ENCODE data around the gene OR5AS1. TPM values are rescaled to one million over a fixed set of nuclear protein-coding genes. Genes with fewer than 3 reads are reported as not detected.

Gene OR5AS1
- total RNA-seq, 2 experiments from 2014 or later = not detected

Other genes with a start within 250 kb of the OR5AS1 start
- gene OR5D14, start 232.1 kb upstream of the OR5AS1 start, total RNA-seq = not detected
- gene OR5L1, start 216.3 kb upstream of the OR5AS1 start, total RNA-seq = not detected
- not detected for gene OR5D18, start 208.0 kb upstream of the OR5AS1 start, total RNA-seq
- gene OR5L2, start 200.4 kb upstream of the OR5AS1 start, total RNA-seq = not detected
- gene OR5D16, start 188.9 kb upstream of the OR5AS1 start, total RNA-seq = not detected
- not detected for gene TRIM51, start 144.4 kb upstream of the OR5AS1 start, total RNA-seq
- gene OR5W2, start 113.1 kb upstream of the OR5AS1 start, total RNA-seq = not detected
- not detected for gene OR5I1, start 91.3 kb upstream of the OR5AS1 start, total RNA-seq
- gene OR10AG1, start 57.7 kb upstream of the OR5AS1 start, total RNA-seq = not detected
- not detected for gene OR5F1, start 33.0 kb upstream of the OR5AS1 start, total RNA-seq
- not detected for gene OR8I2, start 65.7 kb downstream of the OR5AS1 start, total RNA-seq
- not detected for gene OR8H2, start 76.0 kb downstream of the OR5AS1 start, total RNA-seq
- not detected for gene OR8H3, start 94.7 kb downstream of the OR5AS1 start, total RNA-seq
- gene OR8J3, start 112.5 kb downstream of the OR5AS1 start, total RNA-seq = not detected
- gene OR8K5, start 132.7 kb downstream of the OR5AS1 start, total RNA-seq = not detected
- not detected for gene OR5J2, start 149.0 kb downstream of the OR5AS1 start, total RNA-seq
- not detected for gene OR5T2, start 206.6 kb downstream of the OR5AS1 start, total RNA-seq
- gene OR5T3, start 224.6 kb downstream of the OR5AS1 start, total RNA-seq = not detected
- not detected for gene OR5T1, start 246.5 kb downstream of the OR5AS1 start, total RNA-seq

All from activated CD4-positive, alpha-beta memory T cell treated with anti-CD3 and anti-CD28 coated beads for 36 hours (primary cell).